HepG2 (cell line): ENCODE data around the gene PPP1R7. TPM values are rescaled to one million over a fixed set of nuclear protein-coding genes. Genes with fewer than 3 reads are reported as not detected.

Experiments used
- ATF3 ChIP-seq: sonication (generic); formaldehyde crosslinking; IDR thresholded peaks from 2 replicates; pipeline ENCODE4 v1.4.0; 2020; ENCODE audit warnings: missing genetic modification reagents
- CHD4 ChIP-seq: fragments of 200-600 bp; sonication (generic); IDR thresholded peaks from 2 replicates; pipeline ENCODE4 v1.7.0; 2017; ENCODE audit warnings: mild to moderate bottlenecking, low read length, borderline replicate concordance
- DNMT3B ChIP-seq: conservative IDR thresholded peaks from 2 replicates; pipeline ENCODE4 v1.6.1; 2016; ENCODE audit warnings: missing biosample characterization, control low read depth
- MTA1 ChIP-seq: sonication (generic); formaldehyde crosslinking; IDR thresholded peaks from 2 replicates; pipeline ENCODE4 v1.4.0; 2020; ENCODE audit warnings: missing genetic modification reagents, mild to moderate bottlenecking, borderline replicate concordance
- SOX13 ChIP-seq, 3 experiments: fragments of 450-650 bp in 1 of 3; sonication (generic) in 1 of 3; formaldehyde crosslinking in 1 of 3; IDR thresholded peaks in 2 of 3; conservative IDR thresholded peaks in 1 of 3; 2 replicates each; pipeline versions ENCODE4 v1.5.0 to v1.6.1; 2016 to 2020; ENCODE audit warnings: antibody characterized with exemption in 1 of 3, mild to moderate bottlenecking in 1 of 3, missing compliant biosample characterization in 1 of 3, missing genetic modification reagents in 1 of 3, moderate library complexity in 1 of 3
- ZBTB39 ChIP-seq: sonication (generic); formaldehyde crosslinking; IDR thresholded peaks from 2 replicates; pipeline ENCODE4 v1.5.0; 2020; ENCODE audit warnings: missing genetic modification reagents
- ZFP82 ChIP-seq: sonication (generic); formaldehyde crosslinking; IDR thresholded peaks from 2 replicates; pipeline ENCODE4 v1.5.1; 2020; ENCODE audit warnings: mild to moderate bottlenecking, missing genetic modification reagents, borderline replicate concordance
- ZNF430 ChIP-seq: sonication (generic); formaldehyde crosslinking; IDR thresholded peaks from 2 replicates; pipeline ENCODE4 v1.9.0; 2021; ENCODE audit warnings: mild to moderate bottlenecking, missing genetic modification reagents
- ZNF432 ChIP-seq: sonication (generic); formaldehyde crosslinking; IDR thresholded peaks from 2 replicates; pipeline ENCODE4 v1.5.0; 2020; ENCODE audit warnings: missing genetic modification reagents, mild to moderate bottlenecking, borderline replicate concordance
- ZNF451 ChIP-seq: sonication (generic); formaldehyde crosslinking; IDR thresholded peaks from 2 replicates; pipeline ENCODE4 v1.5.0; 2020; ENCODE audit warnings: mild to moderate bottlenecking, missing genetic modification reagents
- polyA plus RNA-seq, 8 experiments: library from polyadenylated mRNA; depleted of rRNA in 3 of 8; stranded (reverse) in 7 of 8; unstranded in 1 of 8; fragments of >200 nt; fragmentation: Illumina TruSeq in 4 of 8; extraction: Trizol in 4 of 8; gene quantifications; 2 replicates each; pipeline versions ENCODE4 v1.2.1 to v1.2.3, GENCODE V29; 2011 to 2016; ENCODE audit warnings: low read depth in 4 of 8, missing spikeins in 1 of 8, mixed read lengths in 1 of 8; ENCODE audit not compliant: insufficient read depth in 1 of 8
- total RNA-seq, 5 experiments: library from RNA; depleted of rRNA; stranded (reverse); fragments of >200 nt; fragmentation: Illumina TruSeq; extraction: Trizol; gene quantifications; 2 replicates each; pipeline ENCODE4 v1.2.3, GENCODE V29; 2016; ENCODE audit warnings: low read depth in 1 of 5
- TF ChIP-seq, protein P1 (sequence below): IDR thresholded peaks from 2 replicates; pipeline ENCODE4 v1.6.1; 2016; ENCODE audit warnings: mild to moderate bottlenecking, missing biosample characterization, missing genetic modification reagents
- TF ChIP-seq, protein P2 (sequence below): fragments of 450-650 bp; IDR thresholded peaks from 2 replicates; pipeline ENCODE4 v1.6.1; 2016
- TF ChIP-seq, protein P3 (sequence below): sonication (generic); formaldehyde crosslinking; IDR thresholded peaks from 2 replicates; pipeline ENCODE4 v1.5.0; 2020; ENCODE audit warnings: mild to moderate bottlenecking, missing genetic modification reagents, borderline replicate concordance
- TF ChIP-seq, protein P4 (sequence below): sonication (generic); formaldehyde crosslinking; IDR thresholded peaks from 2 replicates; pipeline ENCODE4 v1.5.0; 2020; ENCODE audit warnings: missing genetic modification reagents
- TF ChIP-seq, protein P5 (sequence below): sonication (generic); formaldehyde crosslinking; conservative IDR thresholded peaks from 2 replicates; pipeline ENCODE4 v1.8.0; 2022; ENCODE audit warnings: low read depth, missing genetic modification reagents

Gene PPP1R7
- total and polyA plus RNA-seq, 2 of the 13 experiments (the other 11 are each of a cell fraction or from before 2014, with no cell fraction given), result 33.3 to 67.9 TPM

GRCh38 chr2:241224018-241224850, 74.0 kb downstream of the PPP1R7 start (continued):
- TF ChIP-seq, protein P1, sequence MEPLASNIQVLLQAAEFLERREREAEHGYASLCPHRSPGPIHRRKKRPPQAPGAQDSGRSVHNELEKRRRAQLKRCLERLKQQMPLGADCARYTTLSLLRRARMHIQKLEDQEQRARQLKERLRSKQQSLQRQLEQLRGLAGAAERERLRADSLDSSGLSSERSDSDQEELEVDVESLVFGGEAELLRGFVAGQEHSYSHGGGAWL, result 0 out of 2 replicates have a peak, but pooled peaks have one; percentile 73
- TF ChIP-seq ZBTB39, result no peak; the same call in 1 of the 2 replicates
- 0 out of 2 replicates have a peak, but pooled peaks have one; percentile 7 for TF ChIP-seq ZNF451 (CRISPR knock-in tag)
- no peak for TF ChIP-seq ZNF432 (CRISPR knock-in tag)
- TF ChIP-seq, protein P2, sequence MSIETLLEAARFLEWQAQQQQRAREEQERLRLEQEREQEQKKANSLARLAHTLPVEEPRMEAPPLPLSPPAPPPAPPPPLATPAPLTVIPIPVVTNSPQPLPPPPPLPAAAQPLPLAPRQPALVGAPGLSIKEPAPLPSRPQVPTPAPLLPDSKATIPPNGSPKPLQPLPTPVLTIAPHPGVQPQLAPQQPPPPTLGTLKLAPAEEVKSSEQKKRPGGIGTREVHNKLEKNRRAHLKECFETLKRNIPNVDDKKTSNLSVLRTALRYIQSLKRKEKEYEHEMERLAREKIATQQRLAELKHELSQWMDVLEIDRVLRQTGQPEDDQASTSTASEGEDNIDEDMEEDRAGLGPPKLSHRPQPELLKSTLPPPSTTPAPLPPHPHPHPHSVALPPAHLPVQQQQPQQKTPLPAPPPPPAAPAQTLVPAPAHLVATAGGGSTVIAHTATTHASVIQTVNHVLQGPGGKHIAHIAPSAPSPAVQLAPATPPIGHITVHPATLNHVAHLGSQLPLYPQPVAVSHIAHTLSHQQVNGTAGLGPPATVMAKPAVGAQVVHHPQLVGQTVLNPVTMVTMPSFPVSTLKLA, result 0 out of 2 replicates have a peak, but pooled peaks have one; percentile 2
- TF ChIP-seq DNMT3B (CRISPR knock-in tag), result peak; percentile 87; the same call in 1 of the 2 replicates
- TF ChIP-seq SOX13 (IDR thresholded peaks at IDR 0.05), result peak; percentile 3; the same call in 1 of the 2 replicates
- peak in 1 of 2 experiments; percentile 43; a peak in 1 of 4 replicates for TF ChIP-seq SOX13 (CRISPR knock-in tag; conservative IDR thresholded peaks at IDR 0.05 in 1 of 2, IDR thresholded peaks at IDR 0.05 in 1 of 2)
- TF ChIP-seq ZNF430 (CRISPR knock-in tag), result 0 out of 2 replicates have a peak, but pooled peaks have one; percentile 56
- TF ChIP-seq, protein P3, sequence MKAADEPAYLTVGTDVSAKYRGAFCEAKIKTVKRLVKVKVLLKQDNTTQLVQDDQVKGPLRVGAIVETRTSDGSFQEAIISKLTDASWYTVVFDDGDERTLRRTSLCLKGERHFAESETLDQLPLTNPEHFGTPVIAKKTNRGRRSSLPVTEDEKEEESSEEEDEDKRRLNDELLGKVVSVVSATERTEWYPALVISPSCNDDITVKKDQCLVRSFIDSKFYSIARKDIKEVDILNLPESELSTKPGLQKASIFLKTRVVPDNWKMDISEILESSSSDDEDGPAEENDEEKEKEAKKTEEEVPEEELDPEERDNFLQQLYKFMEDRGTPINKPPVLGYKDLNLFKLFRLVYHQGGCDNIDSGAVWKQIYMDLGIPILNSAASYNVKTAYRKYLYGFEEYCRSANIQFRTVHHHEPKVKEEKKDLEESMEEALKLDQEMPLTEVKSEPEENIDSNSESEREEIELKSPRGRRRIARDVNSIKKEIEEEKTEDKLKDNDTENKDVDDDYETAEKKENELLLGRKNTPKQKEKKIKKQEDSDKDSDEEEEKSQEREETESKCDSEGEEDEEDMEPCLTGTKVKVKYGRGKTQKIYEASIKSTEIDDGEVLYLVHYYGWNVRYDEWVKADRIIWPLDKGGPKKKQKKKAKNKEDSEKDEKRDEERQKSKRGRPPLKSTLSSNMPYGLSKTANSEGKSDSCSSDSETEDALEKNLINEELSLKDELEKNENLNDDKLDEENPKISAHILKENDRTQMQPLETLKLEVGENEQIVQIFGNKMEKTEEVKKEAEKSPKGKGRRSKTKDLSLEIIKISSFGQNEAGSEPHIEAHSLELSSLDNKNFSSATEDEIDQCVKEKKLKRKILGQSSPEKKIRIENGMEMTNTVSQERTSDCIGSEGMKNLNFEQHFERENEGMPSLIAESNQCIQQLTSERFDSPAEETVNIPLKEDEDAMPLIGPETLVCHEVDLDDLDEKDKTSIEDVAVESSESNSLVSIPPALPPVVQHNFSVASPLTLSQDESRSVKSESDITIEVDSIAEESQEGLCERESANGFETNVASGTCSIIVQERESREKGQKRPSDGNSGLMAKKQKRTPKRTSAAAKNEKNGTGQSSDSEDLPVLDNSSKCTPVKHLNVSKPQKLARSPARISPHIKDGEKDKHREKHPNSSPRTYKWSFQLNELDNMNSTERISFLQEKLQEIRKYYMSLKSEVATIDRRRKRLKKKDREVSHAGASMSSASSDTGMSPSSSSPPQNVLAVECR, result peak; percentile 81
- TF ChIP-seq, protein P4, sequence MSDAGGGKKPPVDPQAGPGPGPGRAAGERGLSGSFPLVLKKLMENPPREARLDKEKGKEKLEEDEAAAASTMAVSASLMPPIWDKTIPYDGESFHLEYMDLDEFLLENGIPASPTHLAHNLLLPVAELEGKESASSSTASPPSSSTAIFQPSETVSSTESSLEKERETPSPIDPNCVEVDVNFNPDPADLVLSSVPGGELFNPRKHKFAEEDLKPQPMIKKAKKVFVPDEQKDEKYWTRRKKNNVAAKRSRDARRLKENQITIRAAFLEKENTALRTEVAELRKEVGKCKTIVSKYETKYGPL (CRISPR knock-in tag), result no peak
- TF ChIP-seq MTA1 (CRISPR knock-in tag), result peak; percentile 96
- no peak for TF ChIP-seq ATF3
- 0 out of 2 replicates have a peak, but pooled peaks have one; percentile 65 for TF ChIP-seq CHD4
- TF ChIP-seq, protein P5, sequence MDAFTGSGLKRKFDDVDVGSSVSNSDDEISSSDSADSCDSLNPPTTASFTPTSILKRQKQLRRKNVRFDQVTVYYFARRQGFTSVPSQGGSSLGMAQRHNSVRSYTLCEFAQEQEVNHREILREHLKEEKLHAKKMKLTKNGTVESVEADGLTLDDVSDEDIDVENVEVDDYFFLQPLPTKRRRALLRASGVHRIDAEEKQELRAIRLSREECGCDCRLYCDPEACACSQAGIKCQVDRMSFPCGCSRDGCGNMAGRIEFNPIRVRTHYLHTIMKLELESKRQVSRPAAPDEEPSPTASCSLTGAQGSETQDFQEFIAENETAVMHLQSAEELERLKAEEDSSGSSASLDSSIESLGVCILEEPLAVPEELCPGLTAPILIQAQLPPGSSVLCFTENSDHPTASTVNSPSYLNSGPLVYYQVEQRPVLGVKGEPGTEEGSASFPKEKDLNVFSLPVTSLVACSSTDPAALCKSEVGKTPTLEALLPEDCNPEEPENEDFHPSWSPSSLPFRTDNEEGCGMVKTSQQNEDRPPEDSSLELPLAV (CRISPR knock-in tag), result no peak
- TF ChIP-seq ZFP82 (CRISPR knock-in tag), result no peak
